ENCODE data around the gene KIF5A.
"Not testable (repeated sequence)": the region's sequence is repeated elsewhere in the genome, so short reads cannot be mapped to it uniquely, and the experiment has no call there.

Gene KIF5A

GRCh38 chr12:57552306-57552651 is 2.4 kb downstream of the KIF5A start:
- H3K4me3 ChIP-seq (ENCODE audit: low read depth, low read length) = no peak overlapping the region
- TF ChIP-seq, protein P1, sequence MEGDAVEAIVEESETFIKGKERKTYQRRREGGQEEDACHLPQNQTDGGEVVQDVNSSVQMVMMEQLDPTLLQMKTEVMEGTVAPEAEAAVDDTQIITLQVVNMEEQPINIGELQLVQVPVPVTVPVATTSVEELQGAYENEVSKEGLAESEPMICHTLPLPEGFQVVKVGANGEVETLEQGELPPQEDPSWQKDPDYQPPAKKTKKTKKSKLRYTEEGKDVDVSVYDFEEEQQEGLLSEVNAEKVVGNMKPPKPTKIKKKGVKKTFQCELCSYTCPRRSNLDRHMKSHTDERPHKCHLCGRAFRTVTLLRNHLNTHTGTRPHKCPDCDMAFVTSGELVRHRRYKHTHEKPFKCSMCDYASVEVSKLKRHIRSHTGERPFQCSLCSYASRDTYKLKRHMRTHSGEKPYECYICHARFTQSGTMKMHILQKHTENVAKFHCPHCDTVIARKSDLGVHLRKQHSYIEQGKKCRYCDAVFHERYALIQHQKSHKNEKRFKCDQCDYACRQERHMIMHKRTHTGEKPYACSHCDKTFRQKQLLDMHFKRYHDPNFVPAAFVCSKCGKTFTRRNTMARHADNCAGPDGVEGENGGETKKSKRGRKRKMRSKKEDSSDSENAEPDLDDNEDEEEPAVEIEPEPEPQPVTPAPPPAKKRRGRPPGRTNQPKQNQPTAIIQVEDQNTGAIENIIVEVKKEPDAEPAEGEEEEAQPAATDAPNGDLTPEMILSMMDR (IDR thresholded peaks at IDR 0.05; ENCODE audit: borderline replicate concordance, insufficient read depth, low read depth, low read length) = no peak

DNA sequence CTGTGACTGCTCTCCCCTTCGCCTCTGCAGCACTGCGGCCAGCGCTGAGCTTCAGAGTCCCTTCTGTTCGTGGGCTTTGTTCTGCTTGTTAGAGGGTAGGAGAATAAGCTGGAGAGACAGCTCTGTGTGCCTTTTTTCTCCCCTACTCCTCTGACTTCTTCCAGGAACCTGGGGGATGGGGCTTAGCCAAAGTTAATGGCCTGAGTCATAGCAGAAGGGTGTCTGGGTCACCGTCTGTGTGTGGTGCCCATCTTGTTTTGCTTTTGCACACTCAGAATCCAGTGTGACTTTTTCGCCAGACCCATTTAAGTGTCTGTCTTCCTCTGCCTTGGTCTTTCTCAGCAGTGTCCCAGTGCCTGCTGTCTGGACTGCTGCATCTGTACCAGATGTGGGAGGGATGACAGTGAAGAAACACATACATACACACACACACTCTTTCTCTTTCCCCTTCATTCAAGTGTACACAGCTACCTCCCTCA is 3.0 kb downstream of the KIF5A start:
- H3K4me3 ChIP-seq (ENCODE audit: low read depth, low read length) = no peak overlapping the region
- TF ChIP-seq, protein P1 (IDR thresholded peaks at IDR 0.05; ENCODE audit: borderline replicate concordance, insufficient read depth, low read depth, low read length) = no peak

DNA sequence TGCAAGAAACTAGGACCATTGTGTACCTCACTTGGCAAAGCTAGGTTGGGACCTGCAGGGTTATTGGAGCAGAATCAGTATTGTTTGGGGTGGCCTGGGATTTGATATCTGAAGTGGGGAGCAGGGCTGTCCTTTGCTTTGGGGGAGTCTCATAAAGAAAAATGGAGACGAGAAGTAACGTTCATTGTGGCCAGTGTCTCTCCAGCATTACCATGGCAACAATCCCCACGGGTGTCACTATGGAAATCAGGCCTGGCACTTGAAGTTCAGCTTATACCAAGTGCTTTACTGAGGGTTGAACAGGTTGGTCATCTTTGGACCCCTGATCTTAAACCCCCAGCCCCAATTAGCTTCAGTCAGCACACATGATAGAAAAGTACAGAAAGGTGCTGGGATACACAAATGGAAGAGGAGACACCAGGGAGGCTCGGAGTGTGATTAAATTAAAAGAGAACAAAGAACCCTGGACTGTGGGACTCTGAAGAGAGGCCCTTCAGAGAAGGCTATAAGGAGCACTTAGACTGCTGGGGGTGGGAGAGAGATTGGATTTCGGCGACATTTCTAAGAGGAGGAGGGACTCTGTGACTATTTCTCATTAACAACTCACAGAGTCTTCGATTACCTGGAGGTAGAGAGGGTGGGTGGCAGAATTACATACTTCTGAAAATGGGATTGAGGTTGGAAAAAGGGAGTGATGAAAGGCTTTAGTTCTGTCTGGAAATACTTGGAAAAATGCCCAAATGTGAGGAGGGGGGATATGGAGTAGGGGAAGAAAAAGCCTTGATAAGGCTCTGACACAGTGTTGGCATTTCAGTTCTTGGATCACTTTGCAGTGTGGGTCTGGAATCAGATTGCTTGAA is 3.7 kb downstream of the KIF5A start:
- no peak overlapping the region for H3K4me3 ChIP-seq (ENCODE audit: low read depth, low read length)
- TF ChIP-seq, protein P1 (IDR thresholded peaks at IDR 0.05; ENCODE audit: borderline replicate concordance, insufficient read depth, low read depth, low read length) = no peak

- TF ChIP-seq, protein P1 (IDR thresholded peaks at IDR 0.05; ENCODE audit: borderline replicate concordance, insufficient read depth, low read depth, low read length) = no peak
- no peak overlapping the region for H3K4me3 ChIP-seq (ENCODE audit: low read depth, low read length)
Observed at GRCh38 chr12:57554453-57554852, 4.6 kb downstream of the KIF5A start.

GRCh38 chr12:57554897-57555296 is 5.1 kb downstream of the KIF5A start:
- TF ChIP-seq, protein P1 (IDR thresholded peaks at IDR 0.05; ENCODE audit: borderline replicate concordance, insufficient read depth, low read depth, low read length) = no peak
- no peak overlapping the region for H3K4me3 ChIP-seq (ENCODE audit: low read depth, low read length)

DNA sequence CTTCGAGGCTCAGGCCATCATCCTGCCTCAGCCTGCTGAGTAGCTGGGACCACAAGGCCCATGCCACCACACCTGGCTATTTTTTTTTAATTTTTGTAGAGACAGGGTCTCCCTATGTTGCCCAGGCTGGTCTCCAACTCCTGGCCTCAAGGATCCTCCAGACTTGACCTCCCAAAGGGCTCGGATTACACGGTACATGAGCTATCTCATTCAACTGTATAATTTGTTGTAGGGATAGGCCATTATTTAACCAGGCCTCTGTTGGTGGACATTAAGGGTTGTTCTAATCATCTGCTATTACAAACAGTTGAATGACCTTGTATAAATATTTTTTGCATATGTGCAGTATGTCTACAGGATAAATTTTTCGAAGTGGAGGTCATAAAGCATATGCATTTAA is 9.0 kb downstream of the KIF5A start:
- no peak overlapping the region for H3K4me3 ChIP-seq (ENCODE audit: low read depth, low read length)
- TF ChIP-seq, protein P1 (IDR thresholded peaks at IDR 0.05; ENCODE audit: borderline replicate concordance, insufficient read depth, low read depth, low read length) = no peak

- H3K4me3 ChIP-seq (ENCODE audit: low read depth, low read length) = no peak overlapping the region
- TF ChIP-seq, protein P1 (IDR thresholded peaks at IDR 0.05; ENCODE audit: borderline replicate concordance, insufficient read depth, low read depth, low read length) = no peak
Observed at GRCh38 chr12:57560516-57560915, 10.7 kb downstream of the KIF5A start.

- H3K4me3 ChIP-seq (ENCODE audit: low read depth, low read length) = not testable (repeated sequence)
Observed at GRCh38 chr12:57561117-57561516, 11.3 kb downstream of the KIF5A start.
